SH-SY5Y (cell line): Measurements from ENCODE around the gene OBSCN.

ENCODE experiments used
- GATA2 ChIP-seq: IDR thresholded peaks from 2 replicates; pipeline ENCODE4 v1.6.1; 2011; ENCODE audit warnings: mild to moderate bottlenecking, low read depth, low read length
- GATA3 ChIP-seq: IDR thresholded peaks from 2 replicates; pipeline ENCODE4 v1.6.1; 2011; ENCODE audit warnings: low read depth, mild to moderate bottlenecking, low read length, moderate library complexity

OBSCN gene

DNA sequence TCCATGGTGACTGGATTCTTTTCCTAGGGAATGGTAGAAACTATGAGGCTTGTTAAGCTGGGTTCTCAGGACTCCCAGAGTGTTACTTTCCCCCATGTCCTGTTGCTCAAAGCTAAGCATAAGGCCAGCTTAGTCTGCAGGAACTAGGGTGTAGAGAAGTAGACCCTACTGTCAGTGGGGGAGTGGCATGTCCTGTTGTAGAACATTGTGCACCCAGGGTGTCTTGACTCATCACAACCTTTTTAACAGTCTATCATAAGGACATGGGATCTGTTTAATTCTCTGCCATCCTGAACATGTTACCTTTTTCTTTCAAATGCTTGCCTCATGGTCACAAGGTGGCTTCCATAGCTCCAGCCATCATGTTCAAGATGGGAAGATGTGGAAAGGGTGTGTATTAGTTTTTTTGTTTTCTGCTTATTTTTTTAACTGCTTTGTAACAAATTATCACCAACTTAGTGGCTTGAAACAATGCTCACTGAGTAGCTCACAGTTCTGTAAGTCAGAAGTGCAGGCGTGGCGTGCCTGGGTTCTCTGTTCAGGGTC is 17.4 kb downstream of the OBSCN start:
- TF ChIP-seq GATA3 = no peak
- TF ChIP-seq GATA2 = no peak

DNA sequence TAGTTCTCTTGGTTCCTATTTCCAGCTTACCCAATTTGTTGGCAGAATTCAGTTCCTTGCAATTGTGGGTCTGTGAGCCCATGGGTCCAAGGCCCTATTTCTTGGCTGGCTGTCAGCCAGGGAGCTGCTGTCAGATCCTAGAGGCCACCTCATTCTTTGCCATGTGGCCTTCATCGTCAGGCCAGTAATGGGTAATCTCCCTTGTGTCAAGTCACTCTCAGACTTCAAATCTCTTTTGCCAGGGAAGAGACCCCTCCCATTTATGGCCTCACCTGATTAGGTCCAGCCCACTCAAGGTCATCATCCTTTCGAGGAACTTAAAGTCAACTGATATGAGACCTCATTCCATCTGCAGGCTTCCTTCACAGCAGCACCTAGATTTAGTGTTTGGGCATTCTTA is 17.9 kb downstream of the OBSCN start:
- TF ChIP-seq GATA3 (no peak), GATA2 (no peak)

DNA sequence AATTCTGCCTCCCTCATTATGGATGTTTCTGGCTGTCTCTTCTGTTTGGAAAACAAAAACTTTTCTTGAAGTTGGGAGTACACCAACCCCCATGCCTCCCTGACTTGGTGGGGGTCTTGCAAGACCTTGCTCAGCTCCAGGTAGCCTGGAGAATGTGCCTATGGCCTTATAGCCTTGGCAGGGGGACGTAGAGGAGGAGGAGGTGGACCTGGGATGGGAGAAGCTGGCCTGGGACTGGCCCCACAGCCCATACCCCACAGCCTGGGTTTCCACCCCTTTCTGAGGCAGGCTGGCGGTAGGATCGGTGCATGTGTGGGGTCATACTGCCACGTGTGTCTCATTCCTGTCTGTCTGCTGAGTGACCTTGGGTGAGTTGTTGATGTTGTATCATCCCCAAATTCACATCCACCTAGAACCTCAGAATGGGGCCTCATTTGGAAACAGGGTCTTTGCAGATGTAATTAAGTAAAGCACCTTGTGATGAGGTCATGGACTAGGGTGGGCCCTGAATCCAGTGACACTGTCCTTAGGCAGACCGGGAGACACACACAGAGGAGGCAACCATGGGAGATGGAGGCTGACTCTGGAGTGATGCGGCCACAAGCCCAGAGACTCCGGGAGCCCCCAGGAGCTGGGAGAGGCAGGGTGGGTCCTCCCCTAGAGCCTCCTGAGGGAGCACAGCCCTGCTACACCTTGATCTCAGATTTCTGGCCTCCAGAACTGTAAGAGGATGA is 18.5 kb downstream of the OBSCN start:
- no peak for TF ChIP-seq GATA3

DNA sequence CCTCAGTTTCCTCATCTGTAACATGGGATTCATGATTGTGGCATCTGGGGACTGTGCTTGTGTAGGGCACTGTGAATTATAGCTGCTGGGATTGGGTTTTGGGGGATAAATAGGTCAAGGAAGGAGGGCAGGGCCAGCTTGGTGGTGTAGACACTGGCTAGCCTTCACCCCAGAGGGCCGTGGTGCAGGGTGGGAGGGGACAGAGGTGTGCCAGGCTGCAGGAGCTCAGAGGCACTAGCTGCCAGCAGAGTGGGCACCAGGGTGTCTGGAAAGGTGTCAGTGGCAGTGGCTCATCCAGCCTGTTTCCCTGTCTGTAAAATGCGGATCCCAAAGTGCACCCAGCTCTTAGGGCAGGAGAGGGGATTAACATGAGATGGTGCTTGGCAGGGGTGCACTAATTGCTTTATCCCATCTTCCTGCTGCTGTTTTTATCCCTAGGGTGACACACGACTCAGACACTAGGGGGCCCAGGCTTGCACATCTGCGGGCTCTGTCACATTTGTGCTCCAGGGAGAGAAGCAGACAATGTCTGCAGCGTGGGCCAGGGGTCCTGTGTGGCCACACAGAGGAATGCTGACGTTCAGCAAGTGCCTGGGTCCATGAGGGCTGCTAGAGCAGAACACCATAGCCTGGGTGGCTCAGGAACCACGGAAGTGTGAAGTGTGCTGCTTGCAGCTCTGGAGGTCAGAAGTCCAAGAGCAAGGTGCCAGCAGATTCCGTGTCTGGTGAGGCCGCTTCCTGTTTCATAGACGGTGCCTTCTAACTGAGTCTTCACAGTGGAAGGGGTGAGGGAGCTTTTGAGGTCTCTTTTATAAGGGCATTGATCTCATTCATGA is 19.3 kb downstream of the OBSCN start:
- no peak for TF ChIP-seq GATA3
- no peak for TF ChIP-seq GATA2

DNA sequence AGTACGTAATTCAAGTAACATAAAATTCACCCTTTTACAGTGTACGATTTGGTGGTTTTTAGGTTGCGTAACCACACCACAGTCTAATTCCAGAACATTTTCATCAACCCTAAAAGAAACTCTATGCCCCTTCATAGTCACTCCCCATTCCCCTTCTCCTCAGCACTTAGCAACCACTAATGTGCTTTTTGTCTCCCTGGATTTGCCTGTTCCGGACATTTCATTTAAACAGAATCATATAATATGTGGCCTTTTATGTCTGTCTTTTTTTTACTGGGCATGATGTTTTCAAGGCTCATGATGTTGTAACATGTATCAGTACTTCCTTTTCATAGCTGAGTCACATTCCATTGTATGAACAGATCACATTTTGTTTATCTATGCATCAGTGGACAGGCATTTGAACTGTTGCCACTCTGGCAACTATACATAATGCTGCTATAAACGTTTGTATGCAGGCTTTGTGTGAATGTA is 20.8 kb downstream of the OBSCN start:
- TF ChIP-seq GATA2 (no peak), GATA3 (no peak)

DNA sequence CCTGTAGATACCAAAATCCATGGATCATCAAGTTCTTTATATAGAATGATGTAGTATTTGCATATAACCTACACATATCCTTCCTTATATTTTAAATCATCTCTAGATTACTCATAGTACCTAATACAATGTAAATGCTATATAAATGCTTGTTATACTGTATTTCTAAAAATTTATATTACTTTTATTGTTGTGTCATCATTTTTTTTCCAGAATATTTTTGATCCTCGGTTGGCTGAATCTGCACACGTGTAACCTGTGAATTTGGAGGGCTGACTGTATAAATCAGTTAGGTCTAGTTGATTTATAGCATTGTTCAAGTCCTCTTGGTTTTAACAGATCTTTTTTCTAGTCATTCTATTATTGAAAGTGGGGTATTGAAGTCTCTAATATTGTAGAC is 23.3 kb downstream of the OBSCN start:
- TF ChIP-seq GATA3 (no peak), GATA2 (no peak)

DNA sequence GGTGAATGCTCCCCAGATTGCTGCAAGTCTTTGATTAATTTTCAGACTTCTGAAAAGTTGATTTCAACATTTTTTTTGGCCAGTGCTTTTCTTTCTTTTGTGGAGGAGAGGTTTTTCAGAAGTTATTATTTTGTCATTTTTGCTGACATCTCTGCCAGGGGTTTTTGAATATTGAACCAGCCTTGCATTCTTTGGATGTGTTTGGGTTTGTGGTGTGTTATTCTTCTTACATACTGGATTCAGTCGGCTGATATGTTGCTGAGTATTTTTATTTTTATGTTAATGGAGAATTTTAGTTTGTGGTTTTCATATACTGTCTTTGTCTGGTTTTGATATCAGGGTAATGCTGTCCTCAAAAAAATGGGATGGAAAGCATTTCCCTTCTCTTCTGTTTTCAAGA is 25.3 kb downstream of the OBSCN start:
- TF ChIP-seq GATA3 (no peak), GATA2 (no peak)

DNA sequence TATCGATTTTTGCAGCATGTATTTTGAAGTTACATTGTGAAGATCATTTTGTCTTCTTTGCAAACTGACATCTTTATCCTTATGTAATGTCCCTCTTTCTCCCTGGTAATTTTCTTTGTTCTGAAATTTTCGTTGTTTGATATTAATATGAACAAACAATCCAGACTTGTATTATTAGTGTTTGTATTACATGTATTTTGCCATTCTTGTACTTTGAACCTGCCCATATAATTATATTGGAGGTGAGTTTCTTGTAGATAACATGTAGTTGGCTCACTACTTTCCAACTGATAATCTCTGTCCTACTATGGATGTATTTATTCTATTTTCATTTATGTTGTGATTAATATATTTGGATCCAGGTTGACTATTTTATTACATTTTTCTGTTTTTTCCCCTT is 27.1 kb downstream of the OBSCN start:
- no peak for TF ChIP-seq GATA2
- no peak for TF ChIP-seq GATA3

DNA sequence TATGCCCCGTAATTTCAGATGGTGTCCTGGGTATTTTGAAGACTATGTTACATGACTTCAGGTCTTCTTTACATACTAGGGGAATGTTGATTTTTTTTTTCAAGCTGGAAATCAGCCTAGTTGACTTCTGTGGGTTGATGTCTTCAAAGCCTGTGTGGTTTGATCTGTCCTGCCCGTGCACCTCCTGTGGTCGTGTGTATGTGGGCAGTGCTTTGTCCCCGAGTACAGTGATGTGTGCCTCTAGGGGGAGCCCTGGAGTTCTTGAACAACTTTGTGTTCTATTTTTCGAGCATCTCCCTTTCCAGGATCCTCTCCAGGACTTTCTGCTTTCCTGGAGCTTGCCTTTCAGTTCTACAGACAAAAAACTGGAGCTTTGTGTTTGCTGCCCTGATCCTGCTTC is 28.9 kb downstream of the OBSCN start:
- no peak for TF ChIP-seq GATA3
- no peak for TF ChIP-seq GATA2

DNA sequence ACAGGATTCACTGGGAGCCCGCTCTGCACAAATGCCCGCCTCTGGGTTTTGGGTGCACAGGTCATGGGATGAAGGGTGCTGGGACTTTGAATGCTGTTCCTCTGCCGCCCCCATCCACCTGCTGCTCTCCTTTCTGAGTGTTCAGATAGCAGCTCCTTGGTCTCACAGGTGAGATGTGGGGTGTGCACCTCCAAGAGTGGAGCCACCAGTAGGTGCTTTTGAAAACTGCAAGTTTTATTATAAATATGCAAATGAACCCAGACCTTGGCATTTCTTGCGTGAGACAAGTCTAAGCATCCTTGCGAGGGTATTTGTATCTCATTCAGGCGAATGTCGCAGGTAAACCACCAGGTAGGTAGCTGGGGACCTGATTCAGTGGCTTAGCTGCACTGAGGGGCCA is 30.2 kb downstream of the OBSCN start:
- TF ChIP-seq GATA3 (no peak), GATA2 (no peak)

DNA sequence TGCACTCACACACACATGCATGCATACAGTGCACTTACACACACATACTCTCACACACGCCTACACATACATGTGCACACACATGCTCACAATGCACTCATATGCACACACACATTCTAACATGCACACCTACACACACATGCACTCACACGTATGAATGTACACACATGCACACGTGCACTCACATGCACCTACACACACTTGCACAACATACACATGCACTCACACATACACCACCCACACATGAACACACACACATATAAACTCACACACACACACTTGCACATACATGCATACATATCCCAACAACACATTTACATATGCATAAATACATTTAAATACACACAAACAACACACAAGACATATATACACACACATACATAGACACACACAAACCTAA is 30.6 kb downstream of the OBSCN start:
- TF ChIP-seq GATA3 = no peak
- TF ChIP-seq GATA2 = no peak

DNA sequence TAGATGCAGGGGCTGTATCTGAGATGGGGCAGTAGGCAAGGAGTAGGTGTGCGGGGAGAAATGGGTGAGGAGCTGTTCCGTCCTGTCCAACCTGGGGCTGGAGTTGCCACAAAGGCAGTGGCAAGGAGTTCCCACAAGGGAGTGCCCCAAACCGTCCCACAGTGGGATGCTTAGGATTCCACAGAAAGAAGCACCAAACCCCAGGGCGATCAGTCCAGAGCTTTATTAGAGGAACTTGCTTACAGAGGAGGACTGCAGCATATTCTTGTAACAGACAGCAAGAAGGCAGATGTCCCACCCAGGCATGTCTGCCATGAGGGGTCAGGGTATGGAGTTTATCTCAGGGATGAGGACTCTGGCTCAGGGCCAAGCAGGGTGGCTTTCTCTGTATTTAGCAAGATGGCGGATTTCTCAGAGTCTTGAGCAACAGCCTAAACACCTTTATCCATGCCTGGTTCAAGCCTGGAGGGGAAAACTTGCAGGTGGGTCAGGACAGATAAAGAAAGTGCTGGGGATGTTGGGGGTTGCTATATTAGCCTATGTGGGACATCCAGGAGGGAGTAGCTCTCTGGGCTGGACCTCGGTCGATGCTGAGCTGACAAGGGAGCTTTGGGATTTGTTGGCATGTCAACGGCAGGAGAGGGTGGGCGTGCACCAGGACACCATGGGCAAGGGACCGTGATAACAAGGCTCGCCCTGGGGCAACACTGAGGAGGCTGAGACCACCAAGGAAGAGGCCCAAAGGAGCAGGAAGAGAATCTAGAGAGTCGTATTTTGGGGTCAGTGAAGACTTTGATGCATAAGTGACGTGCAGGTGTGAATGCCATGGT is 32.8 kb downstream of the OBSCN start:
- no peak for TF ChIP-seq GATA3
- no peak for TF ChIP-seq GATA2

DNA sequence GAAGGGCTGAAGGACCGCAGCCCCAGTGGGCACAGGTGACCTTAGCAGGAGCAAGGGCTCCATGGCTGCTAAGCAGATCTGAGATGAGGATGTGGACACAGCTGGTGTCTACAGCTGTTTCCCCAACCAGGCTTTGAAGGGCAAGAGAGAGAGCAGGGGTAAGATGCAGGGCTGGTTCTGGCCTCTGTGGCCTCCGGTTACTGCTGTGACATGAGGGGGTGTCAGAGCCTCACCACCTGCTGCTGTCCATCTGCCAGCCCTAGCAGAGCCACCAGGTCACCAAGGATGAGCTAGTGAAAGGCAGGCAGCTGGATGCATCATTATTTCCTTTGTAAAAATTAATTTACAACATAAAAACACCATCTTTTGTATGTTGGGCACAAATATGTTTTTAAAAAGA is 33.4 kb downstream of the OBSCN start:
- TF ChIP-seq GATA3 = no peak
- no peak for TF ChIP-seq GATA2

DNA sequence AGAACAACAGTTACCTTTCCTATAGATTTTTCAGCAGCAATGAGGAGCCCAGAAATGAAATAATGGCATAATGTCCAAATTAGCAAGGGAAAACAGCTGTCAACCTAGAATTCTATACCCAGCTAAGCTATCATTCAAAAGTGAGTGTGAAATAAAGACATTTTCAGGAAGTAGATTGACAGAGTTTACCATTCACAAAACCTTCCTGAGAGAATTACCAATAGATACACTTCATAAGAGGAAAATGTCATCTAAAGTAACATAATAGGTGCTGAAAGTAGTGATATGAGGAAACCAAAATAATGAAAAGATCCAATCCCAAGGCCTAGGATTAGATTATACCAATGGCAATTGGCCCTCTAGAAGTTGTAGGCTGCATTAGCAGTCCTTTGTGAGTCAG is 34.6 kb downstream of the OBSCN start:
- TF ChIP-seq GATA2 = no peak
